Endometrial microvascular endothelial cells (primary cell): ENCODE data around the gene NUB1. TPM values are rescaled to one million over a fixed set of nuclear protein-coding genes. Genes with fewer than 3 reads are reported as not detected.

Experiments used
- in situ Hi-C: cut with HindIII; loops from 2 replicates; pipeline ENCODE4 v1.10.0; 2017; ENCODE audit warnings: low sequenced_read_pairs, low pct_unique_long_range_greater_than_20kb; ENCODE audit errors: inconsistent ontology term
- total RNA-seq: library from RNA; depleted of rRNA; stranded (reverse); fragments of >200 nt; gene quantifications from one replicate; pipeline ENCODE4 v1.2.3, GENCODE V29; 2015; ENCODE audit errors: inconsistent ontology term

NUB1 gene
- total RNA-seq, 1 donor from 2014 or later: 30.9 TPM

GRCh38 chr7:151410405-151411390, 69.1 kb downstream of the NUB1 start:
- in situ Hi-C loops: no loop called here

DNA sequence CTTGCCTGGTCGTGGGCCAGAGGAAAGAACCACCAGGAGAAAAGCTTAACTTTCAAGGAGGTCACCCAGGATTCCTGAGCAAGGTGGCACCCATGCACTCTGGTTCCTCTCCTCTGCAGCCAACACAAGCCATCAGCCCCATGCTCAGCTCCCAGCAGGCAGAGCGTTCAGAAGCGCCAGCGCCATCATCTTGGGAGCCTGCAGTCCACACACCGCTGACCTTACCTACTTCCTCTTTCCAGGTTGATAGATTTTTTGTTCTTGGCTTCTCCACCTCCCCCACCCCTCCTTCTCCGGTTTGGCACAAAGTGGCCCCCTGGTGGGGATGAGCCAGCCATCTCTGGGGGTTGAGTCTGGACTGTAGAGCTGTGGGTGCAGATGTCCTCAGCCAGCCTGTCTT, 69.9 kb downstream of the NUB1 start:
- in situ Hi-C loops: no loop called here

DNA sequence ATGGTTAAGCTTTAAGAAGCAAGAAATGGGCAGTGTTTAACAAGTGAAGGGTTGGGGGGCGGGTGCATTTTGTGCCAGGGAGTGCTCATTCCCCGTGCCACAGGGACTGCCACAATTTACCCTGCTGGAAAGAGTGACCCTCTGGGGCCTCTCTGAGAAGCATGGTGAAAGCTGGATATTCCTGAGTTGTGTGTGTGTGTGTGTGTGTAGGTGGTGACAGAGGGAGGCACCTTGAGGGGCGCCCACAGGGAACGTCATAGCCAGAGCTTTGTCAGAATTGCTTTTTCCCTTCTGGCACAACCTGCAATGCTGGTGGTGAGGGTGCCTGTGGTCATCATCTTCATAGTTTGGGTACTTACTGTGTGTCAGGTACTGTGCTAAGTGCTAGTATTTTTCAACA, 70.7 kb downstream of the NUB1 start:
- in situ Hi-C loops: no loop called here

GRCh38 chr7:151413241-151413640, 71.6 kb downstream of the NUB1 start:
- in situ Hi-C loops: no loop called here

DNA sequence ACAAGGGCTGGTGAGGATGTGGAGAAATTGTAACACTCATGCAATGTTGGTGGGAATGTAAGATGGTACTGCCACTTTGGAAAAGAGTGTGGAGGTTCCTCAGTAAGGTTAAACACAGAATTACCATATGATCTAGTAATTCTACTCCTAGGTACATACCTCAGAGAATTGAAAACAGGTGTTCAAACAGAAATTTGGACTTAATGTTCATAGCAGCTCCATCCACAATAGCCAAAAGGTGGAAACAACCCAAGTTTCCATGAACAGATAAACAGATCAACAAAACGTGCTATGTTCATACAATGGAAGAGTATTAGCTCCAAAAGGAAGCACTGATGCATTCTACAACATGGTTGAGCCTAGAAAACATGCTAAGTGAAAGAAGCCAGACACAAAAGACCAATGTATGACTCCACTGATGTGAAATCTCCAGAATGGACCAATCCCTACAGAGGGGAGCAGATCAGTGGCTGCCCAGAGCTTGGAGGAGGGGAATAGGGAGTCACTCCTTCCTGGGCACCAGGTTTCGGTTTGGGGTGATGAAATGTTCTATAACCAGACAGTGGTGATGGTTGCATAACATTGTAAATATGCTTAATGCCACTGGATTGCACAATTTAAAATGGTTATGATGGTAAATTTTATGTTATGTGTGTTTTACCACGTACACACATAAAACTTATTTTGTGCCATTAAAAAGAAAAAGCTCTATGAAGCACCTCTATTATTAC, 73.9 kb downstream of the NUB1 start:
- in situ Hi-C loops: no loop called here

DNA sequence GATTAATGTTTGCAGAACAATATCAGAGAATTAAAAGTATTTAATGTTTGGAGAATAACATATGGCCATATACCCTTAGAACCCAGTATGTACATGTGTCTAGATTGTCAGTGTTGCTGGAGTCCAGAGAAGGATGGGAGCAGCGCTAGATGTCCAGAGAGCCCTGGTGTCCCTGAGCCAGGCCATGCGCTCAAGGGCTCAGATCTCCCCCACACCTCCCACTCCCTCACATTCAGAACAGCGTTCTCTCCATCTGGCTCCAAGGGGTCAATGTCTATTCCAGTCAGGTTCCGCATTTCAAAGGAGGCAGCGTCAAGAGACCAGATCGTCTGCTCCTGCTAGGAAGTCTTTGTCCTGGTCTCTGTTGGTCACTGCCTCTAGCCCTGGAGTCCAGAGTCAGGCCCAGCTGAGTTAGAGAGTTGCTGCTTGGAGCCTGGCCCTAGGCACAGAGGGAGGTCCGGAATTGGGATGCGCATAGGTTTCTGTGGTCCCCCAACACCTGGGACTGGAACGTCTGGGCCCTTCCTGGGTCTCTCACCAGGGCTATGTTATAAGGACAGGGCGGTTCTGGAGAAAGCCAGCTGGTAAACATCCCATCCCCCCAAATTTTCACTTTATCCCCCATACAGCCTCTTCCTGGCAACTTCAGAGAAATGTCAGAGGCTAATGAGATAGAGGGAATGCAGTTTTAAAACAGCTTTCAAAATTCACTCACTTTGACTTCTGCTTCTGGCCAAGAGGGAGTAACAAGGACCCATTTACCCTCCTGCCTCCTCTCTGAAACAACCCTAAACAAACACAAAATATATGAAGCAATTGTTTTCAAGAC, 74.7 kb downstream of the NUB1 start:
- in situ Hi-C loops: no loop called here

DNA sequence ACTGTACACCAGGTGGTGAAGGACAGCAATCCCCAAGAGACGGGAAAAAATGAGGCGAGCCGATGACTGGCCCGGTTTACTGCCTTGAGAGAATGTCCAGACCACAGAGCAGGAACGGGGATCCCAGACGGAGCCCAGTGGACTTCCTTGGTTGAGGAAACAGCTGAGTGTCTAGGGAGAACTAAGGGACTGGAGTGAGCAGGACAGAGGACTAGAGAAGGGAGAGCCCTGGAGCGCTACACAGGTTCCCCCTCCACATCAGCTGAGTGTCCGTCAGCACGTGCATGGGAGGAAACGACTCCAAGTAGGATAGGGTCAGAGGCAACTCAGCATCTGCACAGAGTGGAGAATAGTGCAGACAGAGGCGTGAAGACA, 75.3 kb downstream of the NUB1 start:
- in situ Hi-C loops: no loop called here

- in situ Hi-C loops: no loop called here
Observed at GRCh38 chr7:151420144-151420543, 78.5 kb downstream of the NUB1 start.

DNA sequence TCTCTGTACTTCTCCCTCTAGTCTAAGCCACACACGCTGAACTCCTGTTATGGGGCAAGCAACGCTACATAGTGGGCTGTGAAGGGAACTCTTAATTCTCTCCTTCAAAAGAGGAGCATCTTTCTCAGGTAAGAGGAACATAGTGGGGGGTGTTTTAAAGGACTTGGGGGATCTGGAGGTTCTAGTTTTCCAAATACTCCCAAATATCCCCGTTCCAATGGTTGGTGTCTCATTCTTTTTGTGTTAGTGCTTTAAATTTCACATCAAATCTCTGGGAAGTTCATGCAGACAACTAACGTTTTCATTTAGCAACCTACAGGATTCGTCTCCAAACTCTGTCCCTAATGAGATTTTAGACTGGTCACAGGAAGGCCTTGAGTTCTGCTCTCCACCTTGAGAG, 80.6 kb downstream of the NUB1 start:
- in situ Hi-C loops: no loop called here

DNA sequence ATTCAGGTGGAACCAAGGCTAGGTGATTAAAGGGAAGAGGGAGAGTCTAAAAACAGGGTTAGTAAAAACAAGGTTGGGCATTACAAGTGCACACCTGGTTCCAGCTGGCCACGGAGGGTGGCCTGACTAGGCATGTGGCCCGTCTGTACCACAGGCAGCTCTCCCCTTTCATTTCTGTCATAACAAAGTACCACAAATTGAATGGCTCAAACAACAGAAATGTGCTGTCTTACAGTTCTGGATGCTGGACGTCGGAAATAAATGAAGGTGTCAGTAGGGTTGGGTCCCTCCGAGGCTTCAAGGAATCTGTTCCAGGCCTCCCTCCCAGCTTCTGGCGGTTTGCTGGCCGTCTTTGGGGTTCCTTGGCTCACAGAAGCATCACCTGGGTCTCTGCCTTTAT, 81.6 kb downstream of the NUB1 start:
- in situ Hi-C loops: no loop called here

GRCh38 chr7:151423936-151424335, 82.3 kb downstream of the NUB1 start:
- in situ Hi-C loops: no loop called here

- in situ Hi-C loops: no loop called here
Observed at GRCh38 chr7:151424799-151425198, 83.2 kb downstream of the NUB1 start.

GRCh38 chr7:151425670-151426440, 84.2 kb downstream of the NUB1 start:
- in situ Hi-C loops: no loop called here

GRCh38 chr7:151426441-151426903, 84.9 kb downstream of the NUB1 start:
- in situ Hi-C loops: no loop called here

DNA sequence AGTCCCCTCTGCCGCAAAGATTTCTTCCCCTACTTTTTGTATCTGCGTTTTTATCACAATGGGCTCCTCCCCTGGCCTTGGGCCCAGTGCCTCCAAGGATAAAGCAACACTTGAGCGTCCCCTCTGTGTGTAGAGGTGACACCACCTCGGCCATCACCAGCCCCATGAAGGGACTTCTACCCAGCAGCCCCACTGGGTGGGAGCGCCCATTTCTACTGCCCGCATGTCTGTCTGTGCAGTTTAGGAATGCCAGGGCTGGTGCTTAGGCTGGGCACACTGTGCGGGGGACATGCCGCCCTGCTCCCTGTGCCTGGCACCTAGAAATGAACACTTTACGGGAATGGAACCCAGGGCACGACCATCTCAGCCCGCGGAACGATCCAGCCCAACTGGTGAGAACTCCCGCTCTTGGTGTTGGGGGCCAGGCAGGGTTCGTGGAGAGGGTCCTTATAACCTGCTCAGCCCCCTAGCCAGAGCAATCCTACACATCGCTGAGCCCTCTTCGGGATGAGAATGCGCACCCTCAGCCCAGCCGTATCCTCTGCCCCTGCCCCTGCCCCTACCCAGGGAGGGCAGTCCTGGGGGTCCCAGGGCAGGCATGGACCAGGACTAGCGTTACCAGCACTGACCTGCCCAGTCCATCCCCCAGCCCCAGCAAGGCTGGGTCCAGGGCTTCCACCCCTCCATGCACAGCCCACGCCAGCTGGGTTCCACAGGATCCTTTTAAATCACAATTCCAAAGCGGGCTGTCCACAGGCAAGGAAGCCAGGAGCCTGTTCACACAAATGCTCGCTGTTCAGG, 85.5 kb downstream of the NUB1 start:
- in situ Hi-C loops: no loop called here

GRCh38 chr7:151427705-151428377, 86.2 kb downstream of the NUB1 start:
- in situ Hi-C loops: no loop called here
